Measurements from ENCODE around the gene NME9.

NME9 gene

GRCh38 chr3:138367911-138368310, 38.3 kb upstream of the NME9 start:
- no peak overlapping the region for H3K4me2 ChIP-seq (ENCODE audit: low read depth, low read length, poor library complexity, severe bottlenecking)
- no peaks in the 10 kb centered on the region for H3K9me2 ChIP-seq (replicated peaks; ENCODE audit: low read depth, low read length)
- H3K9me3 ChIP-seq (ENCODE audit: insufficient read depth, low read depth, low read length): no peaks in the 10 kb centered on the region
- H3F3A ChIP-seq (ENCODE audit: low read depth): no peaks in the 10 kb centered on the region
- H3K9ac ChIP-seq (ENCODE audit: low read depth, low read length, poor library complexity, severe bottlenecking): no peak overlapping the region
- H3K79me2 ChIP-seq (ENCODE audit: insufficient read depth, low read length): no peaks in the 10 kb centered on the region
- no peaks in the 10 kb centered on the region for H3K4me1 ChIP-seq (ENCODE audit: insufficient read depth, low read length, poor library complexity, severe bottlenecking)
- no peak overlapping the region for H3K4me3 ChIP-seq (ENCODE audit: low read length, poor library complexity, severe bottlenecking)
- TF ChIP-seq EZH2phosphoT487 (IDR thresholded peaks at IDR 0.05; ENCODE audit: borderline replicate concordance) (no peak), CTCF (conservative IDR thresholded peaks at IDR 0.05; ENCODE audit: low read length) (no peak)
- H2AFZ ChIP-seq (ENCODE audit: low read length): no peak overlapping the region
- H3K36me3 ChIP-seq (ENCODE audit: insufficient read depth, low read length): no peaks in the 10 kb centered on the region
- no peaks in the 10 kb centered on the region for H3K27me3 ChIP-seq (ENCODE audit: insufficient read depth, low read length, poor library complexity, severe bottlenecking)
- no peaks in the 10 kb centered on the region for H4K20me1 ChIP-seq (ENCODE audit: insufficient read depth, low read length, poor library complexity, severe bottlenecking)

- H3K9ac ChIP-seq (ENCODE audit: low read depth, low read length, poor library complexity, severe bottlenecking): no peak overlapping the region
- H3K4me3 ChIP-seq (ENCODE audit: low read length, poor library complexity, severe bottlenecking): no peak overlapping the region
- no peaks in the 10 kb centered on the region for H3K79me2 ChIP-seq (ENCODE audit: insufficient read depth, low read length)
- no peak overlapping the region for H2AFZ ChIP-seq (ENCODE audit: low read length)
- no peaks in the 10 kb centered on the region for H3K36me3 ChIP-seq (ENCODE audit: insufficient read depth, low read length)
- no peak overlapping the region for H3K4me2 ChIP-seq (ENCODE audit: low read depth, low read length, poor library complexity, severe bottlenecking)
- H3K9me3 ChIP-seq (ENCODE audit: insufficient read depth, low read depth, low read length): no peaks in the 10 kb centered on the region
- no peaks in the 10 kb centered on the region for H3K27me3 ChIP-seq (ENCODE audit: insufficient read depth, low read length, poor library complexity, severe bottlenecking)
- H3K4me1 ChIP-seq (ENCODE audit: insufficient read depth, low read length, poor library complexity, severe bottlenecking): no peaks in the 10 kb centered on the region
- no peaks in the 10 kb centered on the region for H3F3A ChIP-seq (ENCODE audit: low read depth)
- no peaks in the 10 kb centered on the region for H4K20me1 ChIP-seq (ENCODE audit: insufficient read depth, low read length, poor library complexity, severe bottlenecking)
- no peaks in the 10 kb centered on the region for H3K9me2 ChIP-seq (replicated peaks; ENCODE audit: low read depth, low read length)
- TF ChIP-seq EZH2phosphoT487 (IDR thresholded peaks at IDR 0.05; ENCODE audit: borderline replicate concordance) (no peak), CTCF (conservative IDR thresholded peaks at IDR 0.05; ENCODE audit: low read length) (no peak)
Measured at GRCh38 chr3:138367326-138367850, 37.7 kb upstream of the NME9 start.

GRCh38 chr3:138366006-138366759, 36.5 kb upstream of the NME9 start:
- Histone ChIP-seq H3F3A (ENCODE audit: low read depth) (no peaks in the 10 kb centered on the region), H4K20me1 (ENCODE audit: insufficient read depth, low read length, poor library complexity, severe bottlenecking) (no peaks in the 10 kb centered on the region), H3K9me2 (replicated peaks; ENCODE audit: low read depth, low read length) (no peaks in the 10 kb centered on the region), H3K36me3 (ENCODE audit: insufficient read depth, low read length) (no peaks in the 10 kb centered on the region), H3K4me1 (ENCODE audit: insufficient read depth, low read length, poor library complexity, severe bottlenecking) (peaks cover 7% of the 10 kb centered on the region), H3K27me3 (ENCODE audit: insufficient read depth, low read length, poor library complexity, severe bottlenecking) (no peaks in the 10 kb centered on the region), H3K79me2 (ENCODE audit: insufficient read depth, low read length) (no peaks in the 10 kb centered on the region), H3K4me3 (ENCODE audit: low read length, poor library complexity, severe bottlenecking) (no peak overlapping the region), H3K4me2 (ENCODE audit: low read depth, low read length, poor library complexity, severe bottlenecking) (no peak overlapping the region), H2AFZ (ENCODE audit: low read length) (no peak overlapping the region), H3K9me3 (ENCODE audit: insufficient read depth, low read depth, low read length) (no peaks in the 10 kb centered on the region), H3K9ac (ENCODE audit: low read depth, low read length, poor library complexity, severe bottlenecking) (no peak overlapping the region)
- TF ChIP-seq EZH2phosphoT487 (IDR thresholded peaks at IDR 0.05; ENCODE audit: borderline replicate concordance): no peak

- TF ChIP-seq EZH2phosphoT487 (IDR thresholded peaks at IDR 0.05; ENCODE audit: borderline replicate concordance): no peak
- TF ChIP-seq CTCF (conservative IDR thresholded peaks at IDR 0.05; ENCODE audit: low read length): no peak
- H4K20me1 ChIP-seq (ENCODE audit: insufficient read depth, low read length, poor library complexity, severe bottlenecking): no peaks in the 10 kb centered on the region
- H3K4me3 ChIP-seq (ENCODE audit: low read length, poor library complexity, severe bottlenecking): no peak overlapping the region
- no peak overlapping the region for H3K4me2 ChIP-seq (ENCODE audit: low read depth, low read length, poor library complexity, severe bottlenecking)
- no peaks in the 10 kb centered on the region for H3F3A ChIP-seq (ENCODE audit: low read depth)
- H3K4me1 ChIP-seq (ENCODE audit: insufficient read depth, low read length, poor library complexity, severe bottlenecking): peaks cover 7% of the 10 kb centered on the region
- no peak overlapping the region for H3K9ac ChIP-seq (ENCODE audit: low read depth, low read length, poor library complexity, severe bottlenecking)
- H3K27me3 ChIP-seq (ENCODE audit: insufficient read depth, low read length, poor library complexity, severe bottlenecking): no peaks in the 10 kb centered on the region
- H3K9me2 ChIP-seq (replicated peaks; ENCODE audit: low read depth, low read length): no peaks in the 10 kb centered on the region
- no peaks in the 10 kb centered on the region for H3K79me2 ChIP-seq (ENCODE audit: insufficient read depth, low read length)
- no peaks in the 10 kb centered on the region for H3K9me3 ChIP-seq (ENCODE audit: insufficient read depth, low read depth, low read length)
- H3K36me3 ChIP-seq (ENCODE audit: insufficient read depth, low read length): no peaks in the 10 kb centered on the region
- H2AFZ ChIP-seq (ENCODE audit: low read length): no peak overlapping the region
Measured at GRCh38 chr3:138365253-138365555, 35.6 kb upstream of the NME9 start.
